Neuronal stem cell (in vitro differentiated cells): Measurements from ENCODE around the gene CCM2.

ENCODE experiments used
- DNase-seq: peaks from one replicate; pipeline ENCODE4 v3.0.0-alpha.2; 2013; ENCODE audit warnings: low spot score
- H2AFZ ChIP-seq: one replicate; pipeline ENCODE4 v1.6.1; 2013; ENCODE audit warnings: mild to moderate bottlenecking, low read length, inconsistent platforms
- H2AK5ac ChIP-seq: 2 replicates; pipeline ENCODE4 v1.6.1; 2013; ENCODE audit warnings: low read depth, mild to moderate bottlenecking, inconsistent platforms, low read length, moderate library complexity, mixed read lengths
- H2BK120ac ChIP-seq: 2 replicates; pipeline ENCODE4 v1.6.1; 2013; ENCODE audit warnings: low read depth, mild to moderate bottlenecking, inconsistent platforms, low read length, moderate library complexity, mixed read lengths
- H2BK12ac ChIP-seq: one replicate; pipeline ENCODE4 v1.6.1; 2013; ENCODE audit warnings: low read length, inconsistent platforms
- H2BK15ac ChIP-seq: 2 replicates; pipeline ENCODE4 v1.6.1; 2013; ENCODE audit warnings: mild to moderate bottlenecking, low read length, inconsistent platforms, mixed read lengths
- H2BK5ac ChIP-seq: one replicate; pipeline ENCODE4 v1.6.1; 2013; ENCODE audit warnings: inconsistent platforms, mild to moderate bottlenecking, low read length, moderate library complexity
- H3K14ac ChIP-seq: one replicate; pipeline ENCODE4 v1.6.1; 2013; ENCODE audit warnings: low read length, inconsistent platforms
- H3K18ac ChIP-seq: 2 replicates; pipeline ENCODE4 v1.6.1; 2013; ENCODE audit warnings: low read length, inconsistent platforms
- H3K23ac ChIP-seq: 2 replicates; pipeline ENCODE4 v1.6.1; 2013; ENCODE audit warnings: low read depth, mild to moderate bottlenecking, mixed read lengths, low read length, inconsistent platforms; ENCODE audit not compliant: poor library complexity
- H3K27ac ChIP-seq: replicated peaks from 3 replicates; pipeline ENCODE4 v1.5.1; 2013; ENCODE audit warnings: low read length, inconsistent platforms
- H3K27me3 ChIP-seq, 3 experiments: 2 replicates each; pipeline ENCODE4 v1.6.1; 2013; ENCODE audit warnings: low read length in 3 of 3, mild to moderate bottlenecking in 2 of 3, inconsistent platforms in 1 of 3, low read depth in 1 of 3, mixed read lengths in 1 of 3, moderate library complexity in 1 of 3; ENCODE audit not compliant: control insufficient read depth in 3 of 3, insufficient read depth in 3 of 3
- H3K36me3 ChIP-seq, 2 donors: replicated peaks in 1 of 2; 2 replicates each; pipeline ENCODE4 v1.6.1; 2013; ENCODE audit warnings: low read length in 2 of 2; ENCODE audit not compliant: control insufficient read depth in 2 of 2, insufficient read depth in 2 of 2
- H3K4ac ChIP-seq: 2 replicates; pipeline ENCODE4 v1.6.1; 2013; ENCODE audit warnings: inconsistent platforms, mild to moderate bottlenecking, low read length, moderate library complexity
- H3K4me1 ChIP-seq, 2 donors: 1 replicate in 1 of 2; 2 replicates in 1 of 2; pipeline ENCODE4 v1.6.1; 2013; ENCODE audit warnings: low read length in 2 of 2, low read depth in 1 of 2; ENCODE audit not compliant: control insufficient read depth in 2 of 2, insufficient read depth in 1 of 2
- H3K4me2 ChIP-seq: one replicate; pipeline ENCODE4 v1.6.1; 2013; ENCODE audit warnings: mild to moderate bottlenecking, low read length, inconsistent platforms; ENCODE audit not compliant: insufficient read depth, poor library complexity, severe bottlenecking
- H3K4me3 ChIP-seq, 2 donors: 2 replicates each; pipeline ENCODE4 v1.5.1; 2013; ENCODE audit warnings: low read length in 2 of 2, mild to moderate bottlenecking in 2 of 2, inconsistent platforms in 1 of 2, moderate library complexity in 1 of 2
- H3K79me1 ChIP-seq: one replicate; pipeline ENCODE4 v1.6.1; 2013; ENCODE audit warnings: low read depth, mild to moderate bottlenecking, inconsistent platforms, low read length, moderate library complexity
- H3K9ac ChIP-seq: one replicate; pipeline ENCODE4 v1.6.1; 2013; ENCODE audit warnings: mild to moderate bottlenecking, low read depth, low read length, inconsistent platforms; ENCODE audit not compliant: poor library complexity
- H3K9me3 ChIP-seq, 2 donors: replicated peaks in 1 of 2; 2 replicates each; pipeline versions ENCODE3 to v1.6.1; 2013; ENCODE audit warnings: low read length in 2 of 2, mild to moderate bottlenecking in 2 of 2, inconsistent platforms in 1 of 2, low read depth in 1 of 2, mixed read lengths in 1 of 2, moderate library complexity in 1 of 2; ENCODE audit not compliant: control insufficient read depth in 2 of 2, insufficient read depth in 1 of 2
- H4K8ac ChIP-seq: one replicate; pipeline ENCODE4 v1.6.1; 2013; ENCODE audit warnings: low read depth, mild to moderate bottlenecking, inconsistent platforms, low read length, moderate library complexity
- H4K91ac ChIP-seq: one replicate; pipeline ENCODE4 v1.6.1; 2013; ENCODE audit warnings: low read length, low read depth, mild to moderate bottlenecking, inconsistent platforms; ENCODE audit not compliant: poor library complexity
- WGBS, 2 donors: extraction: QIAGEN DNeasy Blood & Tissue Kit; methylation state at CpG; one replicate each; pipeline ENCODE4 v1.1.7; 2013; ENCODE audit warnings: missing lambda C conversion rate in 2 of 2, mixed read lengths in 1 of 2; ENCODE audit not compliant: insufficient read length in 2 of 2, insufficient replicate concordance in 1 of 2; ENCODE audit errors: extremely low coverage in 2 of 2; 5-methylcytosine and 5-hydroxymethylcytosine counted together

CCM2 gene

DNA sequence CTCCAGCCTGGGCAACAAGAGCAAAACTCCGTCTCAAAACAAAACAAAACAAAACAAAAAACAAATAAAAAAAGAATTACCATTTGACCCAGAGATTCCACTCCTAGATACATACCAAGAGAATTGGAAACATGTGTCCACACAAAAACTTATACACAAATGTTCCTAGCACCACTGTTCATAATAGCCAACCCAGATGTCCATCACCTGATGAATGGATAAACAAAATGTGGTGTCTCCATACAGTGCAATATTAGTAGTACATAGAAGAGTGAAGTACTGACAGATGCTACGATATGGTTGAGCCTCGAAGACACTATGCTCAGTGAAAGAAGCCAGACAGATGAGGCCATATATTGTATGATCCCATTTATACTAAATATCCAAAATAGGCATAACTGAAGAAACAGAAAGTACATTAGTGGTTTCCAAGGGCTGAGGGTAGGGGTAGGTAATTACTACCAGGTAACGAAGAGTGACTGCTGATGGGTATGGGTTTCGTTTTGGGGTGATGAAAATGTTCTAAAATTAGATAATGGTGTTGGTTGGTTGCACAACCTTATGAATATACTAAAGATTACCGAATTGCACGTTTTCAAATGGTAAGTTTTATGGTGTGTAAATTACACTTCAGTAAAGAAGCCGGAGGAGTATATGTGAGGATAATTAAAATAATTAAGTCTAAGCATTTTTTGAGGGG, 41.2 kb upstream of the CCM2 start:
- Histone ChIP-seq H3K4me3 (no peak overlapping the region), H3K4me1 (peaks cover 2 to 7% of the 10 kb centered on the region in 2 donors), H3K4ac (no peak overlapping the region), H3K9ac (no peak overlapping the region), H3K23ac (no peak overlapping the region), H3K27ac (no peak overlapping the region), H2BK120ac (no peak overlapping the region), H2BK12ac (no peak overlapping the region), H4K8ac (no peak overlapping the region), H3K18ac (no peak overlapping the region), H2AK5ac (no peak overlapping the region), H2BK5ac (no peak overlapping the region), H3K4me2 (no peak overlapping the region), H4K91ac (no peak overlapping the region), H3K9me3 (no peaks in the 10 kb centered on the region), H3K79me1 (no peaks in the 10 kb centered on the region), H3K27me3 (peaks cover 0 to 26% (median 13%) of the 10 kb centered on the region in 3 experiments), H2AFZ (no peak overlapping the region), H2BK15ac (no peak overlapping the region), H3K36me3 (no peaks in the 10 kb centered on the region), H3K14ac (no peak overlapping the region)
- DNase-seq: no peak
- WGBS, 2 donors: 100% methylated on average over 1 of the region's 8 CpGs; no CpG with 5 or more reads in 1 of the 2 donors

DNA sequence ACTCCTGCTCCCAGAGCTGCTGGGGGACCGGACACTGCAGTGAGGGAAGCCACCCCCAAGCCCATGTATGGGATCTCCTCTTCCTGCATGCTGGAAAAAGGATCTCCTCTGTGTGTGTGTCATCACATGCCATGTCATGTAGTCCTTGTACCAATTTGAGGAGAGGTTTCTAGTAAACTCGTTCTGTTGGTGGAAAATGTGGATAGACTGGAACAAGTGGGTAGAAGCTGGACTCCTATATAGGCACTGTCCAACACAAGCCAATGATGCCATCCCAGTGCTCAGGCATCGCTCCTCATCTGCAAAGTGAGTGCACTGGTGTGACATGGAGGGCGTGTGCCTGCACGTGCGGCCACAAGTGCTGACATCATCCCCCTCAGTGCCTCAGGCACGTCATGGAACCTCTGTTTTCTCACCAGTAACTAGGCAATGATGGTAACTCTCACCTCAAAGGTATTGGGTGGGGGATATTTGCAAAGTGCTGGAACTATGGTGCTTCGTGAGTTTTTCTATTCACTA, 40.5 kb upstream of the CCM2 start:
- Histone ChIP-seq H3K18ac (no peak overlapping the region), H3K4ac (no peak overlapping the region), H2AK5ac (no peak overlapping the region), H3K79me1 (peaks cover 3% of the 10 kb centered on the region), H4K91ac (no peak overlapping the region), H3K27me3 (peaks cover 0 to 33% (median 13%) of the 10 kb centered on the region in 3 experiments), H3K4me1 (peaks cover 2 to 7% of the 10 kb centered on the region in 2 donors), H2AFZ (no peak overlapping the region), H2BK15ac (no peak overlapping the region), H3K27ac (no peak overlapping the region), H4K8ac (no peak overlapping the region), H3K4me3 (no peak overlapping the region), H3K9me3 (no peaks in the 10 kb centered on the region), H2BK120ac (no peak overlapping the region), H2BK5ac (no peak overlapping the region), H3K36me3 (no peaks in the 10 kb centered on the region), H3K4me2 (no peak overlapping the region), H2BK12ac (no peak overlapping the region), H3K14ac (no peak overlapping the region), H3K9ac (no peak overlapping the region), H3K23ac (no peak overlapping the region)
- no CpG with 5 or more reads among the region's 8 CpGs for WGBS, 2 donors
- no peak for DNase-seq

DNA sequence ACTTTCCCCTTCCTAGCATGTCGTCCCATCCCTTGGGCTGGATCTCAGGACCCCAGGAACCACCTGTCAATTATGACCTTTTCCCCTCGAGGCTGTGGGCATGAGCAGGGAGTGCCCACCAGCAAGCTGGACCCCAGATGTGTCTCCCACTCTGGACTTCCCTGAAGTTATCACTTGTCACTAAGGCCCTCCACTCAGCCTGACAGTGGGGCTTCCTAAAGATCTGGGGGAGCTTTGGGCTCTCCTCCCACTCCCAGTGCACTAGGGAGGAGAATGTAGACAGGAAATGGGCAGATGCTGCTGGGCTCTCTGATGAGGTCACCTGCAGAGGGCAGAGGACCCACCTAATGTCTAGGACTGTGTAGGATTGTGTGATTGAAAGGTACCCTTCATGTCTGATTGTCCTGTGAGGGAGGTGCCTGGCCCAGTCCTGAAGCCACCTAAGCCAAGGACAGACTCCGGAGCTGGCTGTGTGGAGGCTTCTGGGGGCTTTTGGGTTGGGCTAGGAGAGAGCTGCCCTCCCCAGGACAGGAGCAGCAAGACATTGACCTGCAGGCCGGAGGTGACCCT, 39.9 kb upstream of the CCM2 start:
- no peak overlapping the region for H4K8ac ChIP-seq
- no peak overlapping the region for H2BK15ac ChIP-seq
- H3K4me1 ChIP-seq: peaks cover 2% of the 10 kb centered on the region in 2 donors
- no peak overlapping the region for H4K91ac ChIP-seq
- no peak overlapping the region for H2BK5ac ChIP-seq
- H3K79me1 ChIP-seq: peaks cover 3% of the 10 kb centered on the region
- H2BK120ac ChIP-seq: no peak overlapping the region
- no peak overlapping the region for H3K14ac ChIP-seq
- H3K9me3 ChIP-seq: no peaks in the 10 kb centered on the region
- H3K4ac ChIP-seq: no peak overlapping the region
- no peak for DNase-seq
- no peak overlapping the region for H3K27ac ChIP-seq
- H3K4me3 ChIP-seq: no peak overlapping the region
- H3K9ac ChIP-seq: no peak overlapping the region
- peaks cover 0 to 39% (median 13%) of the 10 kb centered on the region in 3 experiments for H3K27me3 ChIP-seq
- no peak overlapping the region for H3K18ac ChIP-seq
- H3K4me2 ChIP-seq: no peak overlapping the region
- no peak overlapping the region for H3K23ac ChIP-seq
- no peak overlapping the region for H2BK12ac ChIP-seq
- H2AK5ac ChIP-seq: no peak overlapping the region
- no peaks in the 10 kb centered on the region for H3K36me3 ChIP-seq
- no peak overlapping the region for H2AFZ ChIP-seq
- no CpG with 5 or more reads among the region's 4 CpGs for WGBS, 2 donors

DNA sequence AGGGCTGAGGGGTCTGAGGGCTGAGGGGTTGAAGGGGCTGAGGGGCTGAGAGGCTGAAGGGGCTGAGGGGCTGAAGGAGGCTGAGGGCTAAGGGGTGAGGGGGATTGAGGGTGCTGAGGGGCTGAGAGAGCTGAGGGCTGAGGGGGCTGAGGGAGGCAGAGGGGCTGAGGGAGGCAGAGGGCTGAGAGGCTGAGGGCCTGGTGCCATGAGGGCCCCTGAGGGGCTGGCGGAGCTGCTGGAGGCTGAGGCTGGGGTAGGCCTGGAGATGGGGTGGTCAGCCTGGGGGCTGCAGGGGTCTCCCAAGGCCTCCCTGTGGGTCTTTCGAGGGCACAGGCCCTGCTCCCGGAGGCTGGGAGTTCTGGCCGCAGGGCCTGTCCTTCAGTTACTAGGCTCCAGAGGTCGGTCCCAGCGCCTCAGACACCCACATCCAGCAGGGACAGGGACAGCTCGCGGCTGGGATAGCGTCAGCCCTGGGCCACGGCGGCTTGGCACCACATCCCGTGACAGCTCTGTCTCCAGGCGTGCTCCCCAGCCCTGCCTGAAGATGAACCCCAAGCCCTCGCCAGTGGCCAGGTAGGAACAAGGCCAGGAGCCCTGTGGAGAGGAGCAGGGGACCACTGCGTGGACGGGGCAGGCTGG, 38.0 kb upstream of the CCM2 start:
- no peak for DNase-seq
- peak overlapping the region; percentile 52 for H4K8ac ChIP-seq
- H3K18ac ChIP-seq: no peak overlapping the region
- peaks cover 0 to 2% of the 10 kb centered on the region in 2 donors for H3K4me1 ChIP-seq
- H4K91ac ChIP-seq: peak overlapping the region; percentile 85
- peak overlapping the region; percentile 92 for H3K23ac ChIP-seq
- peaks cover 3% of the 10 kb centered on the region for H3K79me1 ChIP-seq
- H2BK12ac ChIP-seq: peak overlapping the region; percentile 90
- H2BK15ac ChIP-seq: peak overlapping the region; percentile 89
- H3K4ac ChIP-seq: peak overlapping the region; percentile 95
- H3K27ac ChIP-seq: no peak overlapping the region
- no peaks in the 10 kb centered on the region for H3K9me3 ChIP-seq
- peak overlapping the region; percentile 82 for H3K14ac ChIP-seq
- H3K27me3 ChIP-seq: peaks cover 0 to 40% (median 13%) of the 10 kb centered on the region in 3 experiments
- H2AK5ac ChIP-seq: peak overlapping the region; percentile 91
- no peaks in the 10 kb centered on the region for H3K36me3 ChIP-seq
- peak overlapping the region; percentile 48 for H2BK5ac ChIP-seq
- H3K9ac ChIP-seq: peak overlapping the region; percentile 70
- peak overlapping the region; percentile 78 for H2AFZ ChIP-seq
- WGBS, 2 donors: no CpG with 5 or more reads among the region's 16 CpGs
- H3K4me2 ChIP-seq: peak overlapping the region; percentile 43
- H2BK120ac ChIP-seq: no peak overlapping the region
- no peak overlapping the region for H3K4me3 ChIP-seq
